Fibroblast of gingiva (primary cell): ENCODE data around the gene MGAT5B.
A peak's percentile ranks its signal among the peaks of the same experiment; 100 is the strongest.
"Not testable (repeated sequence)": the region's sequence is repeated elsewhere in the genome, so short reads cannot be mapped to it uniquely, and the experiment has no call there.

Experiments
- DNase-seq: peaks from one replicate; pipeline ENCODE4 v3.0.0-alpha.2; 2011; ENCODE audit warnings: low read depth

Gene MGAT5B

DNA sequence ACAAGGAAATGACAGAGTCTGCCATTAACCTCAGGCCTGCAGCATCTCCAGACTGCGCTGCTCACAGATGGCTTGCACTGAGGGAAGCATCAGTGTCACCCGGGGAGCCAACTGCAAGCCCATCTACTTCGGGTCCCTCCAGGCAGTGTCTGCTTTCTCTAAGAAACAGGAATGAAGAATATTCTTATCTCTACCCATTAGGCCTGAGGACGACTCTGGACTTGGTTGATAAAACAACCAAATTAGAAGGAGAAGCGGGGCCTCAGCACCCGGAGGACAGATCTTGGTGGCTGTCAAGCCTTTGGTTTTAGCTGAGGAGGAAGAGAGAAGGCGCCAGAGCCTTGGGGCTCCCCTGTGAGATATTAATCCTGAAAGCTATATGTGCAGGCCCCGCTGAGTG, 19.5 kb upstream of the MGAT5B start:
- DNase-seq = no peak

DNA sequence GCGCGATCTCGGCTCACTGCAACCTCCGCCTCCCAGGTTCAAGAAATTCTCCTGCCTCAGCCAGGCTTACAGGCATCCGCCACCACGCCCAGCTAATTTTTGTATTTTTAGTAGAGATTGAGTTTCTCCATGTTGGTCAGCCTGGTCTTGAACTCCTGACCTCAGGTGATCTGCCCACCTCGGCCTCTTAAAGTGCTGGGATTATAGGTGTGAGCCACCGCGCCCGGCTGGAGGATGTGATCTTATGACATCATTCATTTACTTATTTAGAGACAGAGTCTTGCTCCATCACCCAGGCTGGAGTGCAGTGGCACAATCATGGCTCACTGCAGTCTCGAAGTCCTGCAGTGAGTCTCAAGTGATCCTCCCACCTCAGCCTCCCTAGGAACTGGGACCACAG, 19.0 kb upstream of the MGAT5B start:
- not testable (repeated sequence) for DNase-seq

DNA sequence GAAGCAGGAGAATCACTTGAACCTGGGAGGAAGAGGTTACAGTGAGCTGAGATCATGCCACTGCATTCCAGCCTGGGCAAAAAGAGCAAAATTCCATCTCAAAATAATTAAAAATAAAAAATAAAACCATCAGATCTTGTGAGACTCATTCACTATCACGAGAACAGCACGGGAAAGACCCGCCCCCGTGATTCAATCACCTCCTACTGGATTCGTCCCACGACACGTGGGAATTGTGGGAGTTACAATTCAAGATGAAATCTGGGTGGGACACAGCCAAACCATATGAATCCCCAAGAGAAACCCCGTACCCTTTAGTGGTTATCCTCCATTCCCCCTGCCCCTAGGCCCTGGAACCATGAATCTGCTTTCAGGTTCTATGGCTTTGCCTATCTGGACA, 15.4 kb upstream of the MGAT5B start:
- DNase-seq = no peak

DNA sequence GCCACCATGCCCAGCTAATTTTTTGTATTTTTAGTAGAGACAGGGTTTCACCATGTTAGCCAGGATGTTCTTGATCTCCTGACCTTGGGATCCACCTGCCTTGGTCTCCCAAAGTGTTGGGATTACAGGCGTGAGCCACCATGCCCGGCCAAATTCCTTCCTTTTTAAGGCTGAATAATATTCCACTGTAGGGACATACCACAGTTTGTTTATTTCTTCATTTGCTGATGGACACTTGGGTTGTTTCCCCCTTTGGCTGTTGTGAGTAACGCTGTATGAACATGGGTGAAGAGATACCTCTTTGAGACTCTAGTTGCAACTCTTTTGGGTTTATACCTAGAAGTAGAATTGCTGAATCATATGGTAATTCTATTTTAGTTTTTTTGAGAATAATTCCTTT, 13.1 kb upstream of the MGAT5B start:
- DNase-seq = no peak

DNA sequence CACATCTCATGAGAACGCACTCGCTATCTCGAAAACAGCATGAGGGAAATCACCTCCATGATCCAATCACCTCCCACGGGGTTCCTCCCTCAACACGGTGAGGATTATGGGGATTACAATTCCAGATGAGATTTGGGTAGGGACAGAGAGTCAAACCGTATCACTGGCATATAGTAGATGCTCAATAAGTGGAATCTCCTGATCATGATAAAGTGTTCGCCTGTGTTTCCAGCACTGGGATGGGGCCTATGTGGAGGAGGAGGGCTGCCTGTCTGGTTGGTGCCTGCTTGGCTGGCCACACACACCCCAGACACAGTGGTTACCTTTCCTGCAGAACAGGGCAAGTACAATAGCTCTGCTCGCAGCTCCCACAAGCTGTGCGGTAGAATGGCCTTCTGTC, 6.1 kb upstream of the MGAT5B start:
- no peak for DNase-seq

DNA sequence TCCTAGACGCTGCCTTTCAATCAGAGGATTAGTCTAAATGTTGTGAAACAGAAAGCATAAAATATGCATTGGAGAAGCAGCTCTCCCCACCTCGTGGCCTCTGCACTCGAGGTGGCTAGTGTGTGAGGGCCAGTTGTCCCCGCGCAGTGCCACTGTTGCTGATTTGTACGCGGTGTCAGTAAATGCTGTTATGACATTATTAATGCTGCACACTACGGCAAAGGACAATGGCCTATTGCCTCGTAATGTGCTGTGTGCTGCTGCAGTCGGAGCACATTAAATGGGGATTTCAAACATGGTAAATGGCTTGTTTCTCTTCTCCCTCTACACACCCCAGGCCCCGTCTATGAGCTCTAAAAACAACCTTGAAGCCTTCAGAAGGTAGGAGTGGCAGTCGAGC, 5.7 kb upstream of the MGAT5B start:
- no peak for DNase-seq

DNA sequence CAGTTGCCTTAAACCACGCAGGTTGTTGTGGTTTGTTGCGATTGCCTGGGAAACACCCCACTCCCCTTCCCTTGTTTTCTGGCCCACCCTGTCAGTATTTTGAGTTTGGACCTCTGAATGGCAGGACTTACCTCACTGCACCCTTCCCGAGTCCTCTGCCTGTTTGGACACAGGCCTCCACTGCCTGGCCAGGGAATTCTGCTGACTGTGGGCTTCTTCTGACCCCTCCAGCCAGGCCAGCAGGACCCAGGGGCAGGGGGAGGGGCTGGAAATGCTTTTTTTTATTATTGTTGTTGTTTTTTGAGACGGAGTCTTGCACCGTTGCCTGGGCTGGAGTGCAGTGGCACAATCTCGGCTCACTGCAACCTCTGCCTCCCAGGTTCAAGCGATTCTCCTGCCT, 4.2 kb upstream of the MGAT5B start:
- DNase-seq = no peak

DNA sequence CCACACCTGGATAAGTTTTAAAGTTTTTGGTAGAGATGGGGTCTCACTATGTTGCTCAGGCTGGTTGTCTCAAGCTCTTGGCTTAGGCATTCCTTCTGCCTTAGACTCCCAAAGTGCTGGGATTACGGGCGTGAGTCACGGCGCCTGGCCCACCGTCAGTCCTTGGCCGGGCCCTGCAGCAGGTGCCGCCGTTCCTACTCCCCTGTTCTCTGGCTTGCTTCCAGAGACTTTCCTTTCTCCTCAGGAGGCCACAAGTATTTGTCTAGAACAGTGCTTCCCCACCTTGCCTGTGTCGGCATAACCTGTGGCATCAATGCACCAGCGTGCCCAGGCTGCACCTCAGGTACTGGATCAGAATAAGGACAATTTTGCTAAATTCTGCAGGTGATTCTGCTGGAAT, 3.0 kb upstream of the MGAT5B start:
- DNase-seq = no peak

DNA sequence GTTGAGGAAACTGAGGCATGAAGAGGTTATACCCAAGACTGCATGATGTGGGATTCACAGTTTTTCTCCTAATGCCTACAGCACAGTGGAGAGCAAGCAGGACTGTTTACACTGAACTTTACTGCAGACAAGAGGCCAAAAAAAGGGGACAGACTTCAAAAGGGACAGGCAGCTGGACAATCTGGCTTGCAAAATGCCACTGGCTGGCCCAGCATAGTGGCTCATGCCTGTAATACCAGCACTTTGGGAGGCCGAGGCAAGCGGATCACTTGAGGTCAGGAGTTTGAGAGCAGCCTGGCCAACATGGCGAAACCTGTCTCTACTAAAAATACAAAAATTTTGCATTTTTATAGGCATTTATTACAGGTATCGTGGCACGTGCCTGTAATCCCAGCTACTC, 2.0 kb upstream of the MGAT5B start:
- no peak for DNase-seq

DNA sequence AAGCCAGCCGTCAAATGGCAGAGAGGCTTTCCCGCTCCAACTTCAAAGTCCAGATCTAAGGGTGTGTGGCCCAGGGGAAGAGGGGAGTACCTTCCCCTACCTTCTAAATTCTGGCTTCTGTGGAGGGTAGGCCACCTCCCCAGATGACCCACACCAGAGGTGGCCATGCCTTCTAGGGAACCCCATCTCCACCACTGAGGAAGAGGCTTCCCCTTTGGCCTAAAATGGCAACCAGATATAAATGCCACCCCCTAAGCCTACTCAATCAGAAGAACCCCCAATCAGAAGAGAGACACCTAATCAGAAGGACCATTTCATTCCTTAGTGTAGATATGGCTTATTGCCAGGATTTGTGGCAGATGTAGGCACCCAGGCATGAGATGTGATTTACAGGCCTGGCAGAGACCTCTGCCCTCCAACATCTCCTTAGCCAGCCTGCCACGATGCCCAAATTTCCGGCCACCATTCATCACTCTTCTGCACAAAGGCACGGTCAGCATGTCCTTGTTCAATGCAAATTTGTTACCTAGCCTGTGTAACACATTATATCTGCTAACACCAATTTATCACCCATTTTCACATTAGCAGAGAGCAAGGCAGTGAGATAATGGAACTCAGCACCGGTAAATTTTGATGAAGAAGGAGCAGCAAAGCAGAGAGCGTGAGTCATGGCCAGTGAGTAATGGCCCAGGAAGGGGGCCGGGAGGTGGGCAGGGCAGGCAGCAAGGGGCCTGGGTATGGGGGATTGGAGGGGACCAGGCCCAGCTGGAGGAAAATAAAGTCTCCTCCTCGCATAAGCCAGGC, 1.2 kb upstream of the MGAT5B start:
- DNase-seq = no peak

DNA sequence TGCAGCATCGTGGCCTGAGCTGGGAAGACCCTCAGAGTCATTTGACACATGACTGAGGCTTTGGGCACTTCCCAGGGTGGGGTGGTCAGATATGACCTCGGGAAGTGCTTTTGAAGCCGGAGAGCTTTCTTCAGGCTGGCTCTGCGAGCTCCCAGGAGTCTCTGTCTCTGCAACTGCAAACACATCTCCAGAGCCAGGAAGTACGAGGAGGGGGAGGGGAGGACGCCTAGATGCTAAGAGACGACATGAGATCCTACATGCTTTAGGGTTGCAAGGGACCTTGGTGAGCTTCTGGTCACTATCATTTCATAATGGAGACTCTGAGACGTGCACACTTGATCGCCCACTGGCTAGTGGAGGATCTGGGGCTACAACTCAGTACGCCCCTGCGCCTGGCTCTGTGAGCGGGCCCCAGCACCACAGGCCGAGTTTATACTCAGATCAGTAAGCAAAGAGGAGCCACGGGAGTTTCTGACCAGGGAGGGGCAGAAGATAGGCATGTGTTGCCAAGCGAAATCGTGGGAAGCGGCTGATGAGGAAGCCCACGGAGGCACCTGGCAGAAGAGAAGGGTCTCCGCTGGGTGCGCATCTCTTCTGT, 527 bp upstream of the MGAT5B start:
- DNase-seq = no peak

DNA sequence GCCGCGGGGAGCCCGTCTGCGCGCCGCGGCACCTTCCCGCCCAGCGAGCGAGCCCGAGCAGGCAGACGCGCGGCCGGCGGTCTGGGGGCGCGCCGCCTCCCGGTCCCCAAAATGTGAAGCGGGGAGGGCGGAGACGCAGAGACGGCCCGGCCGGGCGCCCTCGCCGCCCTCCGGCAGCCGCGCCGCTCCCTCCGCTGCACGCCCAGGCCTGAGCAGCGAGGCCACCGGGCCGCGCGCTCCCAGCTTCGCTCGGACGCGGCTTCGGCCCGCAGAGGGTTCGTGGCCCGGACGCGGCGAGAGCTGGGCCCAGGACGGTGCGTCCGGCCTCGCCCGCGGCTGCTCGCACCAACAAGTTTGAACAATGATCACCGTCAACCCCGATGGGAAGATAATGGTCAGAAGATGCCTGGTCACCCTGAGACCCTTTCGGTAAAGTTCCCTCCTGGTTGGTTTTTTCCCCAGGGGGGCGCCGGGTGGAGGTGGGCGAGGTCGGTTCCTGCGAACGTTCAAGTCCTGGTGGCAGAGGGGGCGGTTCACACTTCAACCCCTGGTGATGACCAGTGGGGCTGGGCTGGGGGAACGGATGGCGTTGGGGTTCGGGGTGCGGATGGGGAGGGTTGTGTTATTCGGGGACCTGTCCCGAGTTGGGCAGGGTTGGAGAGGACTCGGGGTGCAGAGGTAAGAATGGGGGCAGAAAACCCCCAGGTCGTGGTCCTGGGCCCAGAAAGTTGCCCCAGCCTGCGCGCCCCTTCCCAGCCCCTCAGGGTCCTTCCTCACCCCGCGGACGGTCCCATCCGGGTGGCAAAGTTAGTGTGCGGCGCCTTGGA, 678 bp downstream of the MGAT5B start:
- no peak for DNase-seq

DNA sequence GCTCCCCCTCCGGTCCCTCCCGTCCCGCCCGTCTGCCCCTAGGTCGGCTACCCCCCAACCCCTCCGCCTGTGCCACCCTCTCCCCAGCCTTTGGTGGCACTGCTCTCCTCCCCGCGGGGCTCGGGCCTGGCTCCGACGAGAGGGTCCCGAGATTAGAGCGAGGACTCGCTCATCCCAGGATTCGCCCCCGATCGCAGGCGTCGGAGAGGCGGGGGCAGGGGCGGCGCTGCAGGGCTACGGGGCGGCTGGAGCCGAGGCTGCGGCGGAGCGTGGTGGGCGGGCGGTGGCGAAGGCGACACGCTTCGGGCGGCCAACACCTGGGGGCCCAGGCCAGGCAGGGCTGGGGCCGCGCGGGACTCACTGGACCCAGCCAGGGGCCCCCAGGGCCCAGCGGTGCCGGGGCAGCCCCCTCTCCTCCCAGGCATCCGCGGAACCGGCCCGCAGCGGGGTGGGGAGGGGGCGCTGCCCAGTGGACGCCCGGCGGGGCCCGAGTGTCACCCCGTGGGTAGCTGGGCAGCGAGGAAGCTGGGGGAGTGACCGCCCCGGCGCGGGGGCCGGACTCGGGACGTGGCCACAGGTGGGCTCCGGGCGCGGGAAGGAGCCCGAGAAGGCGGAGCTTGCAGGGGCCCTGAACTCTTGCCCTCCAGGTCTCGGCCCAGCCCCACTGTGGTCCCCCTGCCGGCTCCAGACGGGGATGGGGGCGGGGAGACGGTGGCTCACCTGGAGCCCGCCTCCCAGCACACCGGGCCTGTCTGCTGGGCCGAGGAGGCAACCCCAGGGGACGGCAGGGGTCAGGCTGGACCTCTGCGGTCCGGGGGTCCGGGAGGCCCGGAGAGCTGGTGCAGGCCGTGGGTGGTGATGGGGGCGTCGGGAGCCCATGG, 1.5 kb downstream of the MGAT5B start:
- DNase-seq = no peak

DNA sequence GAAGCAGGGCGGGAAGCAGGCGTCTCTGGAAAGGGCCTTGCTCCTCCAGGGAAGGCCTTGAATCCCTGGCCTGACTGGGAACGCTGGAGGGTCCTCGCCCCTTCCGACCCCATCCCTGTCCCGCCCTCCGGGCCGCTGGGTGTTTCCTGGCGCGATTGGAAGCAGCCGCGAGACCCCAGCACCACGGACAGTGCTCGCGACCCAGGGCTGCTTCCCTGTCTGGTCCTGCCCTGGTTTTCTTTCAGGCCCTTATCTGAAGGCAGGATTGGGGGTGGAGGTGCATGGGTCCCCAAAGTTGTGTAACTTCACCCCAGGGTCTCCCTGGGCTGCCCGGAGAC, 2.1 kb downstream of the MGAT5B start:
- DNase-seq = no peak

DNA sequence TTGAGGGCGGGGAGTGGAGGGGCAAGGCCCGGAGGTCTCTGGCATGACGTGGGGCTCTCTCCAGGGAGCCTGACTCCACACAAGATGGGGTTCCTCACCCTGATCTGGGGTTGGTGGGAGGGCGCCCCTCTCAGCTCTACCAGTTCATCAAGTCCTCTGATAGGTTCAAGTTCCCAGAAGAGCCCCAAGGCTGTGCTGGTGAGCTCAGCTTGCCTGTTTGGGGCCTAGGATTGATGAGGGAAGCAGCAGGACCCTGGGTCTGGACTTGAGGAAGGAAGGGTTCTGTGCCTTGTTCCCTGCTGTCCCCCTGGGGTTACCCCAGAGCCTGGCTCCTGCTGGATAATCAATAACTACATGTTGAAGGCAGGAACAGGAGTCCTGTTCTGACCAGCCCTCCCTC, 3.5 kb downstream of the MGAT5B start:
- DNase-seq = no peak

DNA sequence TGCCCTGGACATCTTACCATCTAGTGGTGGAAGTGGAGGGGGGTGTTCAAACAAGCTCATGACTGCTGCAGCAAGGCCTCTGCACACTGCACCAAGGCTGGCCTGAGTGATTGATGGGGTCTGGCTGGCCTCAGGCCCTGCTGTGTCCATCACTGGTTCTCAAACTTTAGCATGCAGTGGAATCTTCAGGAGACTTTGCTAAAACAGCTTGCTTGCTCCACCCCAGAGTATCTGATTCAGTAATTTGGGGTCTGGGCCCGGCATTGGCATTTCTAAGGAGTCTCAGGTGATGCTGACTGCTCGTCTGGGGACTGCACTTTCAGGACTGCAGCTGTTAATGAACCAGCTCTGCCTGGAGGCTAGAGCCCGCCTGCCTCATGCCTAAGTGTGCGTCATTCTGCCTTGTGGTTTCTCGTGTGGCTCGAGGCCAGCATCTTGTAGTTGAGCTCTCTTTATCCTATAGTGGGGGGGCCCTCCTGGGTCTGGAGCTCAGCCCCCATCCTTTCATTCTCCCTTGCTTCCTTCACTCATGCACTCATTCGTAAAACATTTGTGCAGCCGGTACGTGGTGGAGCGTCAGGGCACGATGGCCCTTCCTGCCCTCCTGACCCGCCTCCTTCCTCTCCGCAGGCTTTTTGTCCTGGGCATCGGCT, 4.1 kb downstream of the MGAT5B start:
- DNase-seq = peak; percentile 73

DNA sequence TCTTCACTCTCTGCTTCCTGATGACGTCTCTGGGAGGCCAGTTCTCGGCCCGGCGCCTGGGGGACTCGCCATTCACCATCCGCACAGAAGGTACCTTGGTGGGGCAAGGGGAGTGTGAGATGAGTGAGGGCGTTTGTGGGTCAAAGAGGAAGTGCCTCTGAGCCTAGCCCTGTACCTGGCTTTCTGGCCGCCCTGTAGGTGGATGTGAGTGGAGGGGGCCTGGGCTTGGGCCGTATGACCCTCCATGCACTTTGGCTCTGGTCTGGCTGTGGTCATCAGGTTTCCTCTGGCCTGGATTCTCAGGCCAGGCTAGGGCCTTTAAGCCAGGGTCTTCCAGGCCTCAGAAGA, 4.6 kb downstream of the MGAT5B start:
- DNase-seq = no peak

DNA sequence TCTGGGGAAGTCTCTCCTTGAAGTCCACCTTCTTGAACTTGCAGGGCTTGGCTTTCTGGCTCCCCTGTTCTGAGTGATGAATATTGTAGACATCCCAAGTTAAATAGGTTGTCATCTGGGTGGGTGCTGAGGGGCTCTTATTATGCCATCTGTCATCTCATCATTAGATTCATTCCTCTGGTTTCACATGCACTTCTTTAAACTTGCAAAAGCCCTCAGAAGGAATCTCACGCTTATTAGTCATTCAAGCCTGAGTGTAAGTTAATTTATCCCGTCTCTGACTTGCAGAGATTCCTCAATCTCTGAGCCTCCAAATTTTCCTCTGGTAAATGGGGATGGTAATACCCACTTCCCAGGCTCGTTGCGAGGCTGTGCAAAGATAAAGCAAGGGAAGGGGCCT, 5.7 kb downstream of the MGAT5B start:
- DNase-seq = no peak

DNA sequence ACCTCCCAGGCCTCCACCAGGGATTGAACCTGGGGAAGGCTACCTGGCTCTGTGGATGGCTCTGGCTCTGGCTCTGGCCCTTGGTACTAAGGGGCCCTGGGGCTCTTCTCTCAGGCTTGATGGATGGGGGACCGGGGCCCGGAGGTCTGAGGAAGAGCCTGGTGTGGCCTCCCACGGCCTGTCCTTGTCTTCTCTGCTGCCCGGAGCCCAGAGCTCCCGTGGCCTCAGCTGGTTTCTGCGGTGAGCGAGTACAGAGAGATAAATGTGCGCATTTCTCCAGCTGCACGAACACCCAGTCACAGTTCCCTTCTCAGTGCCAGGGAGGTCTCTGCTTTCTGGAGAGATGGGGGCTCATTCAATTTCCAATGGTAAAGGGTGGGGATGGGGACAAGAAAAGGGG, 9.2 kb downstream of the MGAT5B start:
- DNase-seq = no peak

DNA sequence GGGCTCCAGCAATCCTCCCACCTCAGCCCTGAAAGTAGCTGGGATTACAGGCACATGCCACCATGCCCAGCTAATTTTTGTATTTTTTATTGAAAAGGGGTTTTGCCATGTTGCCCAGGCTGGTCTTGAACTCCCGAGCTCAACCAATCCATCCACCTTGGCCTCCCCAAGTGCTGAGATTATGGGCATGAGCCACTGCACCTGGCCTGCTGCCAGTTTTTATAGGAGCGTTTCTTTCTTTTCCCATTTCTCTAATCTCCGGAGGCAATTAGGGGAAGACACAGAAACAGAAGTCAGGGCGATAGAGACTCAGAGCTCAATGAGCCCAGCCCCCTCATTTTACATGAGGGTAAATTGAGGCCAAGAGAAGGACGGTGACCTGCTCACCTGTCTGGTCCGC, 10.4 kb downstream of the MGAT5B start:
- no peak for DNase-seq

DNA sequence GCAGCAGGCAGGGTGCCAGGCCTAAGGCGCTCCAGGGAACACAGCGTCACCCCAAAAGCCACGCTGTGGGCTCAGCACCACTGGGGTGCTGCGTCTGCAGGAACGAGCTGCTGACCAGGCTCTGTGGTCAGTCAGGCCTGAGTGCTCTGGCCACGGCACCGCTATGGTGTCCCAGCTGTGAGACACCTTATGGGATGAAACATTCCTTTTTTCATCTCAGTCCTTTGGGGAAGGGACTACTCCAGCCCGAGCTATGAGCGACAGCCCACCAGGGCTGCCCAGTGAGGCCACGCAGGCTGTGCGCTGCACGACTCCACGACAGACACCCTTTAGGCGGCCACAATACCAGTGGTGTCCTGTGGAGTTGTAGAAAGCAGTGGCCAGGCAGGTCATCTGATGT, 11.1 kb downstream of the MGAT5B start:
- DNase-seq = no peak

DNA sequence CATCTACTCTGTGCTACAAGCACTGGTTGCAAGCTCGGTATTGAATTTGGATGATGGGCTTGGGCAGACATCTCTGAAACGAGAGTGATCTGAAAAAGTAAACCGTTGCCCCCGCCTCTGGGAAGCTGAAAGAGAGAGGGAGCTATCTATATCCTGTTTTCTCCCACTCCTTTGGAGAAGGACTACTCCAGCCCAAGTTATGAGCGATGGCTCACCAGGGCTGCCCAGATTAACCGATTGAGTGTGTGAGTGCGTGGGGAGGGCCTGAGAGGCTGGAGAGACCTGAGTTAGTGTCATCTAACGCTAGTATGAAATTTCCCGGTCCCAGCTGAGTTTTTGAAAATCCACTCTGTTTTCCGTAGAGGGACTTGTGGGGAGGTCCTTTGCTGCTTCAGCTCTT, 11.5 kb downstream of the MGAT5B start:
- no peak for DNase-seq
